HepG2 (cell line): ENCODE data around the gene ZNF84. TPM values are rescaled to one million over a fixed set of nuclear protein-coding genes. Genes with fewer than 3 reads are reported as not detected.
A peak's percentile ranks its signal among the peaks of the same experiment; 100 is the strongest.

Experiments
- CBX2 ChIP-seq, 2 experiments: fragments of 200-600 bp in 1 of 2; sonication (generic); formaldehyde crosslinking in 1 of 2; IDR thresholded peaks; 2 replicates each; pipeline versions ENCODE4 v1.7.0 to v1.8.1; 2018 to 2022; ENCODE audit warnings: low read depth in 2 of 2, low read length in 1 of 2, mild to moderate bottlenecking in 1 of 2, missing genetic modification reagents in 1 of 2
- CHCHD3 ChIP-seq: sonication (generic); formaldehyde crosslinking; IDR thresholded peaks from 2 replicates; pipeline ENCODE4 v1.8.0; 2022; ENCODE audit warnings: mild to moderate bottlenecking, missing genetic modification reagents, moderate library complexity
- CHD2 ChIP-seq: IDR thresholded peaks from 2 replicates; pipeline ENCODE4 v1.6.1; 2011; ENCODE audit warnings: low read depth, low read length, improper control_type of control experiment
- HMG20A ChIP-seq: IDR thresholded peaks from 2 replicates; pipeline ENCODE4 v1.6.1; 2016; ENCODE audit warnings: borderline replicate concordance
- HMG20B ChIP-seq: conservative IDR thresholded peaks from 2 replicates; pipeline ENCODE4 v1.6.1; 2016; ENCODE audit warnings: missing genetic modification reagents, missing compliant biosample characterization
- NCOA5 ChIP-seq: sonication (generic); formaldehyde crosslinking; IDR thresholded peaks from 2 replicates; pipeline ENCODE4 v1.4.0; 2020; ENCODE audit warnings: missing genetic modification reagents
- NFE2L2 ChIP-seq: fragments of 150-350 bp; IDR thresholded peaks from 2 replicates; pipeline ENCODE4 v1.6.1; 2014; ENCODE audit warnings: low read length
- NR2F2 ChIP-seq: IDR thresholded peaks from 2 replicates; pipeline ENCODE4 v1.6.1; 2012; ENCODE audit warnings: low read depth, inconsistent platforms, borderline replicate concordance
- RELA ChIP-seq: sonication (generic); formaldehyde crosslinking; IDR thresholded peaks from 2 replicates; pipeline ENCODE4 v1.4.0; 2020; ENCODE audit warnings: missing genetic modification reagents
- SIN3B ChIP-seq: fragments of 150-350 bp; IDR thresholded peaks from 2 replicates; pipeline ENCODE4 v1.6.1; 2014; ENCODE audit warnings: low read length
- SMAD3 ChIP-seq: sonication (generic); formaldehyde crosslinking; IDR thresholded peaks from 2 replicates; pipeline ENCODE4 v1.4.0; 2020; ENCODE audit warnings: missing genetic modification reagents
- SP1 ChIP-seq, 2 experiments: fragments of 450-650 bp in 1 of 2; sonication (generic) in 1 of 2; formaldehyde crosslinking in 1 of 2; IDR thresholded peaks; 2 replicates each; pipeline versions ENCODE4 v1.4.0 to v1.6.1; 2016 to 2020; ENCODE audit warnings: missing genetic modification reagents in 1 of 2
- ZNF331 ChIP-seq: sonication (generic); formaldehyde crosslinking; IDR thresholded peaks from 2 replicates; pipeline ENCODE4 v1.4.0; 2020; ENCODE audit warnings: missing genetic modification reagents
- ZNF431 ChIP-seq: sonication (generic); formaldehyde crosslinking; IDR thresholded peaks from 2 replicates; pipeline ENCODE4 v1.9.0; 2022; ENCODE audit warnings: missing genetic modification reagents, low read depth, mild to moderate bottlenecking, borderline replicate concordance
- ZNF546 ChIP-seq: sonication (generic); formaldehyde crosslinking; conservative IDR thresholded peaks from 2 replicates; pipeline ENCODE4 v1.8.1; 2023; ENCODE audit warnings: mild to moderate bottlenecking, missing genetic modification reagents
- ZNF570 ChIP-seq: sonication (generic); formaldehyde crosslinking; IDR thresholded peaks from 2 replicates; pipeline ENCODE4 v1.4.0; 2020; ENCODE audit warnings: mild to moderate bottlenecking, missing genetic modification reagents, borderline replicate concordance
- ZNF720 ChIP-seq: sonication (generic); formaldehyde crosslinking; IDR thresholded peaks from 2 replicates; pipeline ENCODE4 v1.4.0; 2020; ENCODE audit warnings: missing genetic modification reagents
- ZNF75D ChIP-seq: sonication (generic); formaldehyde crosslinking; IDR thresholded peaks from 2 replicates; pipeline ENCODE4 v1.8.1; 2023; ENCODE audit warnings: missing genetic modification reagents, mild to moderate bottlenecking, borderline replicate concordance
- polyA plus RNA-seq, 8 experiments: library from polyadenylated mRNA; depleted of rRNA in 3 of 8; stranded (reverse) in 7 of 8; unstranded in 1 of 8; fragments of >200 nt; fragmentation: Illumina TruSeq in 4 of 8; extraction: Trizol in 4 of 8; gene quantifications; 2 replicates each; pipeline versions ENCODE4 v1.2.1 to v1.2.3, GENCODE V29; 2011 to 2016; ENCODE audit warnings: low read depth in 4 of 8, missing spikeins in 1 of 8, mixed read lengths in 1 of 8; ENCODE audit not compliant: insufficient read depth in 1 of 8
- total RNA-seq, 5 experiments: library from RNA; depleted of rRNA; stranded (reverse); fragments of >200 nt; fragmentation: Illumina TruSeq; extraction: Trizol; gene quantifications; 2 replicates each; pipeline ENCODE4 v1.2.3, GENCODE V29; 2016; ENCODE audit warnings: low read depth in 1 of 5
- TF ChIP-seq, protein P1 (sequence below): sonication (generic); formaldehyde crosslinking; IDR thresholded peaks from 2 replicates; pipeline ENCODE4 v1.4.0; 2020; ENCODE audit warnings: missing genetic modification reagents, borderline replicate concordance
- TF ChIP-seq, protein P2 (sequence below): sonication (generic); formaldehyde crosslinking; IDR thresholded peaks from 2 replicates; pipeline ENCODE4 v1.5.1; 2020; ENCODE audit warnings: mild to moderate bottlenecking, missing genetic modification reagents, borderline replicate concordance
- TF ChIP-seq, protein P3 (sequence below): sonication (generic); formaldehyde crosslinking; IDR thresholded peaks from 2 replicates; pipeline ENCODE4 v1.4.0; 2020; ENCODE audit warnings: mild to moderate bottlenecking, missing genetic modification reagents

The ZNF84 gene
- total and polyA plus RNA-seq, 2 of the 13 experiments (the other 11 are each of a cell fraction or from before 2014, with no cell fraction given): 15.5 to 21.8 TPM

DNA sequence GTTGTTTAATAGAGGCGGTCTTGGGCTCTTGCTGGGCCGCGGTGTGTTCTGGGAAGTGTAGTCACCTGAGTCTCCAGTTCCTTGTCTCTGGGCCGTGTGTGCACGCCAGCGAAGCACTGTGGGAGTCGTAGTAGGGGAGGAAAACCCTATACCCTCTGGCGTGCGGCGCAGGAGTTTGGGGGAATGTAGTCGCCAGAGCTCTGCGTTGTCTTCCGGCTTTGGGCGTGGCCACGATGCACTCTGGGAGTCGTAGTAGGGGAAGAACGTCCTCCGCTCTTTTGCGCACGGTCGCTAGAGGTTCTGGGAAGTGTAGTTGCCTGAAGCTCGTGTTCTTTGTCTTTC lies 42.7 kb downstream of the ZNF84 start (continued):
- TF ChIP-seq, protein P1, sequence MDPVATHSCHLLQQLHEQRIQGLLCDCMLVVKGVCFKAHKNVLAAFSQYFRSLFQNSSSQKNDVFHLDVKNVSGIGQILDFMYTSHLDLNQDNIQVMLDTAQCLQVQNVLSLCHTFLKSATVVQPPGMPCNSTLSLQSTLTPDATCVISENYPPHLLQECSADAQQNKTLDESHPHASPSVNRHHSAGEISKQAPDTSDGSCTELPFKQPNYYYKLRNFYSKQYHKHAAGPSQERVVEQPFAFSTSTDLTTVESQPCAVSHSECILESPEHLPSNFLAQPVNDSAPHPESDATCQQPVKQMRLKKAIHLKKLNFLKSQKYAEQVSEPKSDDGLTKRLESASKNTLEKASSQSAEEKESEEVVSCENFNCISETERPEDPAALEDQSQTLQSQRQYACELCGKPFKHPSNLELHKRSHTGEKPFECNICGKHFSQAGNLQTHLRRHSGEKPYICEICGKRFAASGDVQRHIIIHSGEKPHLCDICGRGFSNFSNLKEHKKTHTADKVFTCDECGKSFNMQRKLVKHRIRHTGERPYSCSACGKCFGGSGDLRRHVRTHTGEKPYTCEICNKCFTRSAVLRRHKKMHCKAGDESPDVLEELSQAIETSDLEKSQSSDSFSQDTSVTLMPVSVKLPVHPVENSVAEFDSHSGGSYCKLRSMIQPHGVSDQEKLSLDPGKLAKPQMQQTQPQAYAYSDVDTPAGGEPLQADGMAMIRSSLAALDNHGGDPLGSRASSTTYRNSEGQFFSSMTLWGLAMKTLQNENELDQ (CRISPR knock-in tag): 0 out of 2 replicates have a peak, but pooled peaks have one; percentile 22
- no peak for TF ChIP-seq ZNF75D (CRISPR knock-in tag)
- no peak for TF ChIP-seq HMG20B (CRISPR knock-in tag)
- no peak; the same call in 1 of the 2 replicates for TF ChIP-seq RELA (CRISPR knock-in tag)
- no peak for TF ChIP-seq CBX2 (IDR thresholded peaks at IDR 0.05; ENCODE audit: low read depth, low read length)
- TF ChIP-seq CBX2 (CRISPR knock-in tag; IDR thresholded peaks at IDR 0.05; ENCODE audit: low read depth): no peak
- no peak for TF ChIP-seq SP1 (IDR thresholded peaks at IDR 0.05)
- TF ChIP-seq SP1 (CRISPR knock-in tag; IDR thresholded peaks at IDR 0.05): peak; percentile 100
- no peak; the same call in 1 of the 2 replicates for TF ChIP-seq CHD2
- no peak for TF ChIP-seq CHCHD3 (CRISPR knock-in tag)
- TF ChIP-seq ZNF720: no peak
- no peak for TF ChIP-seq HMG20A (CRISPR knock-in tag)
- no peak for TF ChIP-seq NFE2L2
- no peak for TF ChIP-seq NR2F2
- TF ChIP-seq ZNF431: no peak
- TF ChIP-seq SIN3B: no peak
- TF ChIP-seq, protein P2, sequence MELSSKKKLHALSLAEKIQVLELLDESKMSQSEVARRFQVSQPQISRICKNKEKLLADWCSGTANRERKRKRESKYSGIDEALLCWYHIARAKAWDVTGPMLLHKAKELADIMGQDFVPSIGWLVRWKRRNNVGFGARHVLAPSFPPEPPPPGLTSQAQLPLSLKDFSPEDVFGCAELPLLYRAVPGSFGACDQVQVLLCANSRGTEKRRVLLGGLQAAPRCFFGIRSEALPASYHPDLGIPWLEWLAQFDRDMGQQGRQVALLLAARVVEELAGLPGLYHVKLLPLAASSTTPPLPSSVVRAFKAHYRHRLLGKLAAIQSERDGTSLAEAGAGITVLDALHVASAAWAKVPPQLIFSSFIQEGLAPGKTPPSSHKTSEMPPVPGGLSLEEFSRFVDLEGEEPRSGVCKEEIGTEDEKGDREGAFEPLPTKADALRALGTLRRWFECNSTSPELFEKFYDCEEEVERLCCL (CRISPR knock-in tag): no peak
- no peak for TF ChIP-seq ZNF570 (CRISPR knock-in tag)
- TF ChIP-seq ZNF546 (CRISPR knock-in tag): 0 out of 2 replicates have a peak, but pooled peaks have one; percentile 47
- no peak for TF ChIP-seq NCOA5 (CRISPR knock-in tag)
- peak; percentile 57; the same call in 1 of the 2 replicates for TF ChIP-seq SMAD3 (CRISPR knock-in tag)
- TF ChIP-seq, protein P3, sequence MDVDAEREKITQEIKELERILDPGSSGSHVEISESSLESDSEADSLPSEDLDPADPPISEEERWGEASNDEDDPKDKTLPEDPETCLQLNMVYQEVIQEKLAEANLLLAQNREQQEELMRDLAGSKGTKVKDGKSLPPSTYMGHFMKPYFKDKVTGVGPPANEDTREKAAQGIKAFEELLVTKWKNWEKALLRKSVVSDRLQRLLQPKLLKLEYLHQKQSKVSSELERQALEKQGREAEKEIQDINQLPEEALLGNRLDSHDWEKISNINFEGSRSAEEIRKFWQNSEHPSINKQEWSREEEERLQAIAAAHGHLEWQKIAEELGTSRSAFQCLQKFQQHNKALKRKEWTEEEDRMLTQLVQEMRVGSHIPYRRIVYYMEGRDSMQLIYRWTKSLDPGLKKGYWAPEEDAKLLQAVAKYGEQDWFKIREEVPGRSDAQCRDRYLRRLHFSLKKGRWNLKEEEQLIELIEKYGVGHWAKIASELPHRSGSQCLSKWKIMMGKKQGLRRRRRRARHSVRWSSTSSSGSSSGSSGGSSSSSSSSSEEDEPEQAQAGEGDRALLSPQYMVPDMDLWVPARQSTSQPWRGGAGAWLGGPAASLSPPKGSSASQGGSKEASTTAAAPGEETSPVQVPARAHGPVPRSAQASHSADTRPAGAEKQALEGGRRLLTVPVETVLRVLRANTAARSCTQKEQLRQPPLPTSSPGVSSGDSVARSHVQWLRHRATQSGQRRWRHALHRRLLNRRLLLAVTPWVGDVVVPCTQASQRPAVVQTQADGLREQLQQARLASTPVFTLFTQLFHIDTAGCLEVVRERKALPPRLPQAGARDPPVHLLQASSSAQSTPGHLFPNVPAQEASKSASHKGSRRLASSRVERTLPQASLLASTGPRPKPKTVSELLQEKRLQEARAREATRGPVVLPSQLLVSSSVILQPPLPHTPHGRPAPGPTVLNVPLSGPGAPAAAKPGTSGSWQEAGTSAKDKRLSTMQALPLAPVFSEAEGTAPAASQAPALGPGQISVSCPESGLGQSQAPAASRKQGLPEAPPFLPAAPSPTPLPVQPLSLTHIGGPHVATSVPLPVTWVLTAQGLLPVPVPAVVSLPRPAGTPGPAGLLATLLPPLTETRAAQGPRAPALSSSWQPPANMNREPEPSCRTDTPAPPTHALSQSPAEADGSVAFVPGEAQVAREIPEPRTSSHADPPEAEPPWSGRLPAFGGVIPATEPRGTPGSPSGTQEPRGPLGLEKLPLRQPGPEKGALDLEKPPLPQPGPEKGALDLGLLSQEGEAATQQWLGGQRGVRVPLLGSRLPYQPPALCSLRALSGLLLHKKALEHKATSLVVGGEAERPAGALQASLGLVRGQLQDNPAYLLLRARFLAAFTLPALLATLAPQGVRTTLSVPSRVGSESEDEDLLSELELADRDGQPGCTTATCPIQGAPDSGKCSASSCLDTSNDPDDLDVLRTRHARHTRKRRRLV: no peak
- TF ChIP-seq ZNF331 (CRISPR knock-in tag): peak; percentile 12; the same call in 1 of the 2 replicates
